Stomach (tissue), 9 donors: ENCODE data around the gene POLR2I. TPM values are rescaled to one million over a fixed set of nuclear protein-coding genes. Genes with fewer than 3 reads are reported as not detected.

Experiments
- DNase-seq, 2 donors: peaks; one replicate each; pipeline versions ENCODE4 v3.0.0 to v3.0.0-alpha.2; 2013 to 2019
- H3K27ac ChIP-seq, 5 donors: fragments of 200-600 bp in 4 of 5; sonication (generic) in 4 of 5; one replicate each; pipeline ENCODE4 v1.5.1; 2013 to 2019; ENCODE audit warnings: mild to moderate bottlenecking in 1 of 5, moderate library complexity in 1 of 5
- H3K27me3 ChIP-seq, 3 donors: fragments of 200-600 bp; sonication (generic); one replicate each; pipeline ENCODE4 v1.5.1; 2017 to 2019; ENCODE audit warnings: mixed run types in 1 of 3
- H3K36me3 ChIP-seq, 4 donors: fragments of 200-600 bp; sonication (generic); 1 replicate in 3 of 4; 2 replicates in 1 of 4; pipeline ENCODE4 v1.5.1; 2016 to 2019
- H3K4me1 ChIP-seq, 4 donors: fragments of 200-600 bp; sonication (generic); one replicate each; pipeline ENCODE4 v1.5.1; 2016 to 2019
- H3K4me3 ChIP-seq, 4 donors: fragments of 200-600 bp; sonication (generic) in 3 of 4; one replicate each; pipeline ENCODE4 v1.5.1; 2016 to 2019; ENCODE audit warnings: mild to moderate bottlenecking in 1 of 4
- H3K9me3 ChIP-seq, 4 donors: fragments of 200-600 bp; sonication (generic); one replicate each; pipeline ENCODE4 v1.5.1; 2016 to 2019
- EP300 ChIP-seq: sonication (generic); formaldehyde crosslinking; IDR thresholded peaks from one replicate; pipeline ENCODE4 v1.6.1; 2017; ENCODE audit warnings: antibody characterized with exemption
- POLR2A ChIP-seq, 4 donors: fragments of 450-650 bp; IDR thresholded peaks; one replicate each; pipeline ENCODE4 v1.6.1; 2016; ENCODE audit warnings: antibody characterized with exemption in 4 of 4, control low read depth in 2 of 4, mild to moderate bottlenecking in 1 of 4, moderate library complexity in 1 of 4
- POLR2AphosphoS5 ChIP-seq, 3 donors: sonication (generic); formaldehyde crosslinking; IDR thresholded peaks; one replicate each; pipeline ENCODE4 v1.6.1; 2016; ENCODE audit warnings: antibody characterized with exemption in 3 of 3
- WGBS, 5 donors: extraction: QIAGEN DNeasy Blood & Tissue Kit in 3 of 5; methylation state at CpG; one replicate each; pipeline versions ENCODE4 v1.1.5 to v1.1.7; 2013 to 2018; 5-methylcytosine and 5-hydroxymethylcytosine counted together
- intact Hi-C: fragments of 100-400 bp; cut with DNase I; formaldehyde crosslinking; loops from one replicate; pipeline ENCODE4 v1.15.1; 2023; ENCODE audit warnings: low total_unique reads
- polyA plus RNA-seq, 3 donors: library from polyadenylated mRNA; stranded (reverse); fragments of 200-250 nt; gene quantifications; one replicate each; pipeline ENCODE4 v1.2.3, GENCODE V29; 2013
- total RNA-seq, 5 donors: library from RNA; depleted of rRNA; stranded (reverse); fragments of >200 nt; gene quantifications; one replicate each; pipeline versions ENCODE4 v1.1.0 to v1.2.3, GENCODE V29; 2014 to 2016
- TF ChIP-seq, protein P1 (sequence below), 7 experiments: fragments of 450-650 bp in 4 of 7; fragments of 200-600 bp in 3 of 7; sonication (generic) in 3 of 7; IDR thresholded peaks; one replicate each; pipeline ENCODE4 v1.5.1; 2016 to 2019; ENCODE audit warnings: antibody characterized with exemption in 7 of 7, control low read depth in 2 of 7, mild to moderate bottlenecking in 1 of 7
- donor health status: healthy with polysubstance abuse.
- donor health status: Bipolar disorder and iron deficiency.
- donor health status: healthy.

The POLR2I gene
- total and polyA plus RNA-seq, 8 donors = 16.2 to 199 (median 89.6) TPM

DNA sequence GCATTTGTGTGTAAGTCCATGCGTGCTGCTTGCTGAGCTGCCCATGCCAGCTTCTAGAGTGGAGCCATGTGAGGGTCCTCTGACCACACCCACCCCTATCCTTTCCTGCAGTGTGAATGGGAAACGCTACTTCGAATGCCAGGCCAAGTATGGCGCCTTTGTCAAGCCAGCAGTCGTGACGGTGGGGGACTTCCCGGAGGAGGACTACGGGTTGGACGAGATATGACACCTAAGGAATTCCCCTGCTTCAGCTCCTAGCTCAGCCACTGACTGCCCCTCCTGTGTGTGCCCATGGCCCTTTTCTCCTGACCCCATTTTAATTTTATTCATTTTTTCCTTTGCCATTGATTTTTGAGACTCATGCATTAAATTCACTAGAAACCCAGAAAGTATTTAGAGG, 10.9 kb upstream of the POLR2I start:
- TF ChIP-seq, protein P1, sequence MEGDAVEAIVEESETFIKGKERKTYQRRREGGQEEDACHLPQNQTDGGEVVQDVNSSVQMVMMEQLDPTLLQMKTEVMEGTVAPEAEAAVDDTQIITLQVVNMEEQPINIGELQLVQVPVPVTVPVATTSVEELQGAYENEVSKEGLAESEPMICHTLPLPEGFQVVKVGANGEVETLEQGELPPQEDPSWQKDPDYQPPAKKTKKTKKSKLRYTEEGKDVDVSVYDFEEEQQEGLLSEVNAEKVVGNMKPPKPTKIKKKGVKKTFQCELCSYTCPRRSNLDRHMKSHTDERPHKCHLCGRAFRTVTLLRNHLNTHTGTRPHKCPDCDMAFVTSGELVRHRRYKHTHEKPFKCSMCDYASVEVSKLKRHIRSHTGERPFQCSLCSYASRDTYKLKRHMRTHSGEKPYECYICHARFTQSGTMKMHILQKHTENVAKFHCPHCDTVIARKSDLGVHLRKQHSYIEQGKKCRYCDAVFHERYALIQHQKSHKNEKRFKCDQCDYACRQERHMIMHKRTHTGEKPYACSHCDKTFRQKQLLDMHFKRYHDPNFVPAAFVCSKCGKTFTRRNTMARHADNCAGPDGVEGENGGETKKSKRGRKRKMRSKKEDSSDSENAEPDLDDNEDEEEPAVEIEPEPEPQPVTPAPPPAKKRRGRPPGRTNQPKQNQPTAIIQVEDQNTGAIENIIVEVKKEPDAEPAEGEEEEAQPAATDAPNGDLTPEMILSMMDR (IDR thresholded peaks at IDR 0.05) = no peak
- TF ChIP-seq EP300 = no peak
- TF ChIP-seq POLR2A (IDR thresholded peaks at IDR 0.05) = no peak
- no peak for TF ChIP-seq POLR2AphosphoS5 (IDR thresholded peaks at IDR 0.05)
- Histone ChIP-seq H3K4me1 (peaks cover 8 to 29% (median 13%) of the 10 kb centered on the region in 4 donors), H3K36me3 (peaks cover 24 to 55% (median 53%) of the 10 kb centered on the region in 4 donors), H3K4me3 (no peak overlapping the region), H3K27me3 (no peaks in the 10 kb centered on the region), H3K9me3 (no peaks in the 10 kb centered on the region), H3K27ac (no peak overlapping the region)
- DNase-seq = no peak
- 65 to 84% (median 78%) methylated on average over 8 to 9 of the region's 9 CpGs for WGBS, 5 donors
- intact Hi-C loops = no loop called here

DNA sequence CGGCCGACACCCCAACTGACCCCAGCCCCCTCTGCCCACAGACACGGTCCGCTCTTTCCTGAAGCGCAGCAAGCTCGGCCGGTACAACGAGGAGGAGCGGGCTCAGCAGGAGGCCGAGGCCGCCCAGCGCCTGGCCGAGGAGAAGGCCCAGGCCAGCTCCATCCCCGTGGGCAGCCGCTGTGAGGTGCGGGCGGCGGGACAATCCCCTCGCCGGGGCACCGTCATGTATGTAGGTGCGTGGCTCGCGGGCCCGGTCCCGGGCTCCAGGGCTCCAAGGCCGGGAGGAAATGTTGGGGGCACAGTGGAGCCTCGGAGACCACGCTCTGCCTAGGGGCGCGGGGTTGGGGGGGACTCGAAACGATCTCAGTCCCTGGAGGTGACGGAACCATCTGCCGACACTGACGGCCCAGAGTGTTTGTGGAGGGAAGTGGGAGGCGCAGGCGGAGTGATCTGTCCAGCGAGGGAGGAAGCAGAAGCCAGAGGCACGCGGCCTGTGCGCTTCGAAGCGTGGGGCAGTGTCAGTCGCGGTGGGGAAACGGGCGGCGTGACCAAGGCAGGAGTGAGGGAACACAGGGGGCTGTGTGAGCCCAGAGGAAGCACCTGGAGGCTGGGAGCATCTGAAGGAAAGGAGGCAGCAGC, 6.9 kb upstream of the POLR2I start:
- no peak overlapping the region for H3K4me3 ChIP-seq
- H3K27ac ChIP-seq = no peak overlapping the region
- H3K4me1 ChIP-seq = peaks cover 3 to 26% (median 10%) of the 10 kb centered on the region in 4 donors
- TF ChIP-seq POLR2A (IDR thresholded peaks at IDR 0.05) (no peak), EP300 (no peak), POLR2AphosphoS5 (IDR thresholded peaks at IDR 0.05) (no peak)
- TF ChIP-seq, protein P1 (IDR thresholded peaks at IDR 0.05) = no peak
- no peaks in the 10 kb centered on the region for H3K9me3 ChIP-seq
- intact Hi-C loops = loop anchor here (5.0 kb wide), 1 partner anchor 46 kb away; no protein-coding TSS in a partner anchor
- 89 to 92% (median 91%) methylated on average over 44 to 49 of the region's 49 CpGs for WGBS, 5 donors
- H3K36me3 ChIP-seq = peaks cover 34 to 95% (median 90%) of the 10 kb centered on the region in 4 donors
- no peak for DNase-seq
- H3K27me3 ChIP-seq = no peaks in the 10 kb centered on the region

DNA sequence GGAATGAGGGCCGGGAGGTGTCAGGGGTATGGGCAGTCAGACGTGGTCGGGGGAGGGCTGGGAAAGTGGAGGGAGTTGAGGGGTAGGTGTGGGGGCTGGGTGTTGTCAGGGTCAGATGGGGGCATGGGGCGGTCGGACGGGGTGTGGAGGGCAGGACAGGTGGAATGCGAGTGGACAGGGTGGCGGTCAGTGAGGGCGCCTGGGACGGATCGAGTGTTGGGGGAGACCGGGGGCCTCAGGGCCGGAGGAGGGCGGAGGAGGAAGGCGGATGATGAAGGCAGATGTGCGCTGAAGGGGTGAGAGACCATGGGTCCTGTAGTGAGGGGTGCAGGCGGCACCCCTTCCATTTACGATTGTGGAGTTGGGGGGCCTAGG, 6.3 kb upstream of the POLR2I start:
- no peak overlapping the region for H3K27ac ChIP-seq
- peaks cover 34 to 94% (median 88%) of the 10 kb centered on the region in 4 donors for H3K36me3 ChIP-seq
- H3K4me3 ChIP-seq = no peak overlapping the region
- DNase-seq = no peak
- 89 to 93% (median 91%) methylated on average over 15 to 18 of the region's 18 CpGs for WGBS, 5 donors
- intact Hi-C loops = loop anchor here (5.0 kb wide), 1 partner anchor 46 kb away; no protein-coding TSS in a partner anchor
- H3K4me1 ChIP-seq = peaks cover 9 to 32% (median 16%) of the 10 kb centered on the region in 4 donors
- no peaks in the 10 kb centered on the region for H3K9me3 ChIP-seq
- TF ChIP-seq POLR2A (IDR thresholded peaks at IDR 0.05) (no peak), EP300 (no peak), POLR2AphosphoS5 (IDR thresholded peaks at IDR 0.05) (no peak)
- TF ChIP-seq, protein P1 (IDR thresholded peaks at IDR 0.05) = no peak
- H3K27me3 ChIP-seq = no peaks in the 10 kb centered on the region

DNA sequence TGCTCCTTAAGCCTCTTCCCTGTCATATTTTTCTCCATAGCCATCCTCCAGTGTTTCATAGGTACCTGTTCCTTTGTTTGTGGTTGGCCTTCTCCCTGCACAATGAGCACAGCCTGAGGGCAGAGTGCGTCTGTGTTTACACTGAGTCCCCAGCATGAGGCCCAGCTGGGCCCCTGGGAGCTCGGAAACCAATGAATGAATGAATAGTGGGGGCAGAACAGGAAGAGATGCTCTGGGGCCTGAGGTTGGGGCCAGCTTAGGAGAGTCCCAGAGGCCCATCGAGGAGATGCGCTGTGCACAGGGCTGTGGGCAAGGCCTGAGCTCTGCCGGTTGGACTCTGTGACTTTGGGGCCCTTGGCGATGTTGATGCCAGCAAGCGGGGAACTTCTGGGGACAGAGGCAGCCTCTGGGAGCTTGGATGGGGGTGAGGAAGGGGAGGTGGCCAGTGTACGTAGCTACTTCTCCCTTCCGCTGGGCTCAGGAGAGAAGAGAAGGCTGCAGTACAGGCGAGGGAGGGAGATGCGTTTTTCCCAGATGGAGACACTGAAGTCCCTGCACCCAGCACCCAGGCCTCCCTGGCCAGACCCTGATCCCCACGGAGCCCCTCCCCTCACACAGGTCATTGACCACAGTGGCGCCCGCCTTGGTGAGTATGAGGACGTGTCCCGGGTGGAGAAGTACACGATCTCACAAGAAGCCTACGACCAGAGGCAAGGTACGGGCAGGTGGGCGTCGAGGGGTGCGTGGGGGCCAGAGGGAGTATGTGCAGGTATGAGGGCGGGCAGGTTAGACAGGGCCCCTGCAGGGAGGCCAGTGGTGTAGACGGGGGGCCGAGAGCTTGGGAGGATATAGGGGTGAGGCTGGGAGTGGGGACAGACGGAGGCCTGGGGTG, 5.7 kb upstream of the POLR2I start:
- intact Hi-C loops = loop anchor here (5.0 kb wide), 1 partner anchor 47 kb away; no protein-coding TSS in a partner anchor
- no peak for DNase-seq
- H3K4me1 ChIP-seq = peaks cover 12 to 34% (median 19%) of the 10 kb centered on the region in 4 donors
- no peaks in the 10 kb centered on the region for H3K27me3 ChIP-seq
- no peak overlapping the region for H3K27ac ChIP-seq
- 87 to 93% (median 88%) methylated on average over 26 of the region's 26 CpGs for WGBS, 5 donors
- H3K4me3 ChIP-seq = no peak overlapping the region
- TF ChIP-seq, protein P1 (IDR thresholded peaks at IDR 0.05) = no peak
- TF ChIP-seq POLR2AphosphoS5 (IDR thresholded peaks at IDR 0.05) = no peak
- peaks cover 31 to 88% (median 81%) of the 10 kb centered on the region in 4 donors for H3K36me3 ChIP-seq
- no peaks in the 10 kb centered on the region for H3K9me3 ChIP-seq
